SU-DHL-6 (cell line): ENCODE results near the gene DNASE1.

Source experiments
- CTCF ChIP-seq: fragments of 200-600 bp; sonication (generic); IDR thresholded peaks from one replicate; pipeline ENCODE4 v1.5.1; 2017; ENCODE audit warnings: antibody characterized with exemption, mild to moderate bottlenecking, low read length, moderate library complexity; ENCODE audit not compliant: insufficient read depth, poor library complexity, severe bottlenecking
- EZH2phosphoT487 ChIP-seq: fragments of 200-600 bp; sonication (generic), shearing (Covaris generic); conservative IDR thresholded peaks from 2 replicates; pipeline ENCODE4 v1.6.1; 2018; ENCODE audit warnings: mild to moderate bottlenecking, antibody characterized with exemption, low read length, moderate library complexity, mixed read lengths

DNA sequence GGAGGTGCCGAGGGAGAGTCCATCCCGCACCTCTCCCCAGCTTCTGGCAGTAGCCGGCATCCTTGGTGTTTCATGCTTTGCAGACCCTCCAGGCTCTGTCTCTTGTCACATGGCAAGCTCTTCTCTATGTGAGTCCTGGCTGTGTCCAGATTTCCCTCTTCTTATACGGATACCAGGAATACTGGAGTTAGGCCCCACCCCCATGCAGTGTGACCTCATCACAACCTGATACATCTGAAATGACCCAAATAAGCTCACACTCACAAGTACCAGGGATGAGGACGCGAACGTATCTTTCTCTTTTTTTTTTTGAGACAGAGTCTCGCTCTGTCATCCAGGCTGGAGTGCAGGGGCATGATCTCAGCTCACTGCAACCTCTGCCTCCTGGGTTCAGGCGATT, 39.6 kb downstream of the DNASE1 start:
- TF ChIP-seq CTCF, result no peak
- no peak for TF ChIP-seq EZH2phosphoT487
